Esophagus squamous epithelium (tissue), 4 donors: ENCODE data around the gene CLCNKA.

Experiments
- CTCF ChIP-seq, 6 experiments: fragments of 450-650 bp in 4 of 6; fragments of 200-600 bp in 2 of 6; sonication (generic) in 2 of 6; IDR thresholded peaks; one replicate each; pipeline ENCODE4 v1.5.1; 2016 to 2019; ENCODE audit warnings: antibody characterized with exemption in 6 of 6, mild to moderate bottlenecking in 4 of 6, moderate library complexity in 4 of 6
- POLR2A ChIP-seq, 4 donors: fragments of 450-650 bp; IDR thresholded peaks; one replicate each; pipeline ENCODE4 v1.6.1; 2017; ENCODE audit warnings: antibody characterized with exemption in 4 of 4, mild to moderate bottlenecking in 4 of 4, moderate library complexity in 3 of 4

GRCh38 chr1:16013220-16013907 is 8.5 kb upstream of the CLCNKA start:
- TF ChIP-seq CTCF (IDR thresholded peaks at IDR 0.05), result no peak
- TF ChIP-seq POLR2A (IDR thresholded peaks at IDR 0.05), result no peak
